ENCODE data around the gene TANC1. TPM values are rescaled to one million over a fixed set of nuclear protein-coding genes. Genes with fewer than 3 reads are reported as not detected.

Gene TANC1
- total and polyA plus RNA-seq, 2 of the 4 experiments (the other 2 are of a cell fraction), result 10.2 to 12.9 TPM

- peaks cover 10% of the 10 kb centered on the region for H3K36me3 ChIP-seq (ENCODE audit: control insufficient read depth, insufficient read depth, low read length)
- intact Hi-C loops (cut with micrococcal nuclease), result loop anchor here (2.0 kb wide), 1 partner anchor 13 kb away; no protein-coding TSS in a partner anchor
- no peak overlapping the region for H2AK9ac ChIP-seq (replicated peaks; ENCODE audit: low read depth, low read length, poor library complexity)
- H4K91ac ChIP-seq (ENCODE audit: insufficient read depth, low read depth, low read length), result no peak overlapping the region
- no peak overlapping the region for H3K4ac ChIP-seq (ENCODE audit: low read depth, low read length)
- TF ChIP-seq MXI1 (IDR thresholded peaks at IDR 0.05; ENCODE audit: borderline replicate concordance, low read depth, low read length), result no peak
- no peak for TF ChIP-seq RAD21 (IDR thresholded peaks at IDR 0.05; ENCODE audit: low read length)
- TF ChIP-seq RFX5 (IDR thresholded peaks at IDR 0.05; ENCODE audit: low read depth, low read length), result no peak
- no peak for TF ChIP-seq RCOR1 (IDR thresholded peaks at IDR 0.05; ENCODE audit: insufficient replicate concordance, low read length)
- no peak for TF ChIP-seq USF2 (IDR thresholded peaks at IDR 0.05; ENCODE audit: low read depth, low read length)
- no peak for TF ChIP-seq CHD1 (IDR thresholded peaks at IDR 0.05; ENCODE audit: low read depth, low read length)
- no peak for TF ChIP-seq FOS (IDR thresholded peaks at IDR 0.05; ENCODE audit: low read depth, low read length)
- TF ChIP-seq, protein P1, sequence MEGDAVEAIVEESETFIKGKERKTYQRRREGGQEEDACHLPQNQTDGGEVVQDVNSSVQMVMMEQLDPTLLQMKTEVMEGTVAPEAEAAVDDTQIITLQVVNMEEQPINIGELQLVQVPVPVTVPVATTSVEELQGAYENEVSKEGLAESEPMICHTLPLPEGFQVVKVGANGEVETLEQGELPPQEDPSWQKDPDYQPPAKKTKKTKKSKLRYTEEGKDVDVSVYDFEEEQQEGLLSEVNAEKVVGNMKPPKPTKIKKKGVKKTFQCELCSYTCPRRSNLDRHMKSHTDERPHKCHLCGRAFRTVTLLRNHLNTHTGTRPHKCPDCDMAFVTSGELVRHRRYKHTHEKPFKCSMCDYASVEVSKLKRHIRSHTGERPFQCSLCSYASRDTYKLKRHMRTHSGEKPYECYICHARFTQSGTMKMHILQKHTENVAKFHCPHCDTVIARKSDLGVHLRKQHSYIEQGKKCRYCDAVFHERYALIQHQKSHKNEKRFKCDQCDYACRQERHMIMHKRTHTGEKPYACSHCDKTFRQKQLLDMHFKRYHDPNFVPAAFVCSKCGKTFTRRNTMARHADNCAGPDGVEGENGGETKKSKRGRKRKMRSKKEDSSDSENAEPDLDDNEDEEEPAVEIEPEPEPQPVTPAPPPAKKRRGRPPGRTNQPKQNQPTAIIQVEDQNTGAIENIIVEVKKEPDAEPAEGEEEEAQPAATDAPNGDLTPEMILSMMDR (conservative IDR thresholded peaks at IDR 0.05; ENCODE audit: low read depth, low read length), result no peak
- TF ChIP-seq BHLHE40 (IDR thresholded peaks at IDR 0.05; ENCODE audit: low read depth, low read length), result no peak
- no peak for TF ChIP-seq MAFK (IDR thresholded peaks at IDR 0.05; ENCODE audit: low read depth, low read length)
- TF ChIP-seq MAZ (IDR thresholded peaks at IDR 0.05; ENCODE audit: borderline replicate concordance, low read depth, low read length), result no peak
- TF ChIP-seq NFE2L2 (IDR thresholded peaks at IDR 0.05; ENCODE audit: low read depth, low read length), result no peak
- TF ChIP-seq, protein P2, sequence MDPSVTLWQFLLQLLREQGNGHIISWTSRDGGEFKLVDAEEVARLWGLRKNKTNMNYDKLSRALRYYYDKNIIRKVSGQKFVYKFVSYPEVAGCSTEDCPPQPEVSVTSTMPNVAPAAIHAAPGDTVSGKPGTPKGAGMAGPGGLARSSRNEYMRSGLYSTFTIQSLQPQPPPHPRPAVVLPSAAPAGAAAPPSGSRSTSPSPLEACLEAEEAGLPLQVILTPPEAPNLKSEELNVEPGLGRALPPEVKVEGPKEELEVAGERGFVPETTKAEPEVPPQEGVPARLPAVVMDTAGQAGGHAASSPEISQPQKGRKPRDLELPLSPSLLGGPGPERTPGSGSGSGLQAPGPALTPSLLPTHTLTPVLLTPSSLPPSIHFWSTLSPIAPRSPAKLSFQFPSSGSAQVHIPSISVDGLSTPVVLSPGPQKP (IDR thresholded peaks at IDR 0.05; ENCODE audit: borderline replicate concordance, low read depth, low read length), result no peak
- TF ChIP-seq CEBPB (IDR thresholded peaks at IDR 0.05; ENCODE audit: low read depth, low read length), result no peak
- TF ChIP-seq POLR2A (IDR thresholded peaks at IDR 0.05; ENCODE audit: low read depth, low read length), result no peak
- no peak for TF ChIP-seq SMC3 (IDR thresholded peaks at IDR 0.05; ENCODE audit: low read depth, low read length)
- DNase-seq (no peak), ATAC-seq (ENCODE audit: low read depth) (no peak)
- H4K20me1 ChIP-seq (ENCODE audit: insufficient read depth, low read length), result peaks cover 13% of the 10 kb centered on the region; the same call in 1 of the 2 replicates
- WGBS, 2 experiments (ENCODE audit: extremely low coverage in 2 of 2, insufficient read length in 1 of 2), result no CpG with 5 or more reads among the region's 5 CpGs
- H3K4me1 ChIP-seq (ENCODE audit: control insufficient read depth, insufficient read depth, low read length), result peaks cover 15% of the 10 kb centered on the region
- ChIA-PET POLR2A (ENCODE audit: unreplicated experiment) (no interaction called here), CTCF (no interaction called here)
- H2BK120ac ChIP-seq (ENCODE audit: low read depth, low read length), result no peak overlapping the region
- no peak overlapping the region for H4K8ac ChIP-seq (ENCODE audit: low read depth in 2 of 2, low read length in 2 of 2)
- H3K9me1 ChIP-seq (ENCODE audit: insufficient read depth, low read length), result peaks cover 25% of the 10 kb centered on the region
- no peak overlapping the region for H3K56ac ChIP-seq (ENCODE audit: extremely low read depth, insufficient read depth, low read length)
- no peak overlapping the region for H3K4me2 ChIP-seq (ENCODE audit: low read depth, low read length)
- no peak overlapping the region for H3K14ac ChIP-seq (replicated peaks; ENCODE audit: low read depth, low read length)
- H3K27me3 ChIP-seq (ENCODE audit: control insufficient read depth, insufficient read depth, low read length), result no peaks in the 10 kb centered on the region
- no TSS peak for BruUV-seq (replicated peaks)
- in situ Hi-C loops (cut with MboI; ENCODE audit: low sequenced_read_pairs), result no loop called here
- H3K18ac ChIP-seq (ENCODE audit: low read depth, low read length), result no peak overlapping the region
- peaks cover 21 to 58% of the 10 kb centered on the region in 2 experiments for H3K79me1 ChIP-seq (ENCODE audit: low read depth in 1 of 2, low read length in 2 of 2)
- H3K4me3 ChIP-seq (ENCODE audit: insufficient read depth, low read depth, low read length), result no peak overlapping the region
- no peak overlapping the region for H2AK5ac ChIP-seq (ENCODE audit: low read depth, low read length)
- H2BK5ac ChIP-seq (ENCODE audit: low read depth, low read length, poor library complexity, severe bottlenecking), result no peak overlapping the region
- H3K27ac ChIP-seq (ENCODE audit: insufficient read depth, low read length), result no peak overlapping the region
- H3K9me3 ChIP-seq (ENCODE audit: control insufficient read depth, insufficient read depth, low read length), result no peaks in the 10 kb centered on the region
- no peak overlapping the region for H2BK15ac ChIP-seq (ENCODE audit: low read depth, low read length)
- H3K23ac ChIP-seq (ENCODE audit: low read depth, low read length), result no peak overlapping the region
- H4K5ac ChIP-seq (ENCODE audit: low read depth, low read length), result no peak overlapping the region
- H2BK20ac ChIP-seq (ENCODE audit: low read depth, low read length), result no peak overlapping the region
- dilution Hi-C loops (cut with HindIII; ENCODE audit: low sequenced_read_pairs, unreplicated experiment), result no loop called here
- H3K9ac ChIP-seq (ENCODE audit: low read depth, low read length), result no peak overlapping the region
- no peak overlapping the region for H2AFZ ChIP-seq (replicated peaks; ENCODE audit: low read length, poor library complexity)
Observed at GRCh38 chr2:159043710-159044109, 75.3 kb downstream of the TANC1 start.

Data from IMR-90 (cell line).